CD8-positive, alpha-beta memory T cell (primary cell): ENCODE data around the gene GTPBP6. TPM values are rescaled to one million over a fixed set of nuclear protein-coding genes. Genes with fewer than 3 reads are reported as not detected.

ENCODE experiments used
- CTCF ChIA-PET: fragments of 350-600 bp; sonication (Branson Sonifier 250); formaldehyde crosslinking; loops from one replicate; lab custom pipeline; 2021; ENCODE audit warnings: antibody characterized with exemption; lab: Charles Lee
- POLR2A ChIA-PET: fragments of 350-600 bp; sonication (Branson Sonifier 250); formaldehyde crosslinking; loops from one replicate; lab custom pipeline; 2021; ENCODE audit warnings: antibody characterized with exemption; lab: Charles Lee
- DNase-seq, 5 donors: peaks; one replicate each; pipeline versions ENCODE4 v3.0.0 to v3.0.0-alpha.2; 2020 to 2022; ENCODE audit warnings: mixed read lengths in 1 of 5
- H3K27ac ChIP-seq: one replicate; pipeline ENCODE4 v1.7.0; 2013; ENCODE audit warnings: low read depth, mild to moderate bottlenecking, low read length, moderate library complexity
- H3K27me3 ChIP-seq: 2 replicates; pipeline ENCODE4 v1.7.0; 2013; ENCODE audit warnings: low read length, mild to moderate bottlenecking; ENCODE audit not compliant: insufficient read depth, poor library complexity, severe bottlenecking
- H3K36me3 ChIP-seq: 2 replicates; pipeline ENCODE4 v1.7.0; 2013; ENCODE audit warnings: mild to moderate bottlenecking, low read length, moderate library complexity; ENCODE audit not compliant: insufficient read depth
- H3K4me1 ChIP-seq: 2 replicates; pipeline ENCODE4 v1.7.0; 2013; ENCODE audit warnings: mild to moderate bottlenecking, low read length, moderate library complexity; ENCODE audit not compliant: insufficient read depth
- H3K4me3 ChIP-seq: 2 replicates; pipeline ENCODE4 v1.7.0; 2013; ENCODE audit warnings: mild to moderate bottlenecking, low read length
- H3K9me3 ChIP-seq: 2 replicates; pipeline ENCODE4 v1.7.0; 2013; ENCODE audit warnings: mild to moderate bottlenecking, low read length
- H3K27ac Mint-ChIP-seq, 8 donors: one replicate each; pipeline ENCODE4 v1.8.0; 2020 to 2021; ENCODE audit warnings: mixed read lengths in 8 of 8, mild to moderate bottlenecking in 6 of 8, inconsistent platforms in 3 of 8, moderate library complexity in 3 of 8
- H3K27me3 Mint-ChIP-seq, 2 donors: one replicate each; pipeline ENCODE4 v1.8.0; 2020 to 2021; ENCODE audit warnings: mixed read lengths in 2 of 2, mild to moderate bottlenecking in 1 of 2, moderate library complexity in 1 of 2
- H3K36me3 Mint-ChIP-seq, 3 donors: one replicate each; pipeline ENCODE4 v1.8.0; 2020 to 2021; ENCODE audit warnings: mixed read lengths in 3 of 3, inconsistent platforms in 1 of 3, mild to moderate bottlenecking in 1 of 3
- H3K4me1 Mint-ChIP-seq, 3 donors: one replicate each; pipeline ENCODE4 v1.8.0; 2020 to 2021; ENCODE audit warnings: mixed read lengths in 3 of 3, inconsistent platforms in 1 of 3, mild to moderate bottlenecking in 1 of 3
- H3K4me3 Mint-ChIP-seq, 7 donors: one replicate each; pipeline ENCODE4 v1.8.0; 2020 to 2021; ENCODE audit warnings: mixed read lengths in 7 of 7, mild to moderate bottlenecking in 6 of 7, moderate library complexity in 4 of 7, inconsistent platforms in 2 of 7
- H3K9me3 Mint-ChIP-seq, 5 donors: one replicate each; pipeline ENCODE4 v1.8.0; 2020 to 2022; ENCODE audit warnings: mixed read lengths in 5 of 5, mild to moderate bottlenecking in 3 of 5, moderate library complexity in 2 of 5, inconsistent platforms in 1 of 5
- polyA plus RNA-seq: library from polyadenylated mRNA; unstranded; fragments of 300-500 nt; fragmentation: Illumina TruSeq; gene quantifications from one replicate; pipeline ENCODE4 v1.2.3, GENCODE V29; 2021
- total RNA-seq, 2 experiments: library from RNA; stranded (reverse); gene quantifications; one replicate each; pipeline ENCODE4 v1.2.3, GENCODE V29; 2021

Gene GTPBP6
- total and polyA plus RNA-seq, 3 experiments from 2014 or later, result 55.7 to 78.5 (median 77.8) TPM

DNA sequence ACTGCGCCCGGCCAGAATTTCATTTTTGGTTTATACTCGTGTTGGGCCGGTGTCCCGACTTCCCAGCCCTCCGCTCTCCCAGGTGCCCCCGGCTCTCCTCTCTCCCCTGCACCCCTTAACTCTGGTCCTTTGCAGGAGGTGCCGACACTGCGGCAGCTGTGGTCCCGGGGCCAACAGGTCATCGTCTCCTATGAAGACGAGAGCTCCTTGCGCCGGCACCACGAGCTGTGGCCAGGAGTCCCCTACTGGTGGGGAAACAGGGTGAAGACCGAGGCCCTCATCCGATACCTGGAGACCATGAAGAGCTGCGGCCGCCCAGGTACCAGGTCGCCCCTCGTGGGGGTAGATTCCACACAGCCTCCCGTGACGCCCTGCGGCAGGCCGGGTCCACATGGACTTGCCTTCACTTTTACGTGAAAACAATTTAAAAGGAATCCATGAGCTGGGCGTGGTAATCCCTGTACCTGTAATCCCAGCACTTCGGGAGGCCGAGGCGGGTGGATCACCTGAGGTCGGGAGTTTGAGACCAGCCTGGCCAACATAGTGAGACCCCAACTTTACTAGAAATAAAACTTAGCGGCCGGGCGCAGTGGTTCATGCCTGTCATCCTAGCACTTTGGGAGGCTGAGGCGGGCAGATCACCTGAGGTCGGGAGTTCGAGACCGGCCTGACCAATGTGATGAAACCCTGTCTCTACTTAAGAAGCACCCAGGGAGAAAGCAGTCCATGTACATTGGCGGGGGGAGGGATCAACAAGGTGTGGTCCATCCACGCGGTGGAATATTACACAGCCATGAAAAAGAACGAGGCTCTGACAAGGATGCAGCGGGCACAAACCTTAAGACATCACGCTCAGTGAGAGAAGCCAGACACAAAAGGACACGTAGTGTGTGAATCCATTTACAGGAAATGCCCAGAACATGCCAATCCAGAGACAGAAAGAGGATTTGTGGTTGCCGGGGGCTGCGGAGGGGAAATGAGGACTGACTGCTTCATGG lies 25.4 kb downstream of the GTPBP6 start:
- H3K4me3 ChIP-seq, result no peak overlapping the region
- H3K36me3 Mint-ChIP-seq, result peaks cover 4 to 44% (median 10%) of the 10 kb centered on the region in 3 donors
- H3K27ac Mint-ChIP-seq, result no peak overlapping the region
- H3K4me3 Mint-ChIP-seq, result no peak overlapping the region
- no peaks in the 10 kb centered on the region for H3K9me3 ChIP-seq
- ChIA-PET CTCF (no interaction called here), POLR2A (no interaction called here)
- no peaks in the 10 kb centered on the region for H3K27me3 ChIP-seq
- H3K36me3 ChIP-seq, result peaks cover 12% of the 10 kb centered on the region
- no peak for DNase-seq
- no peaks in the 10 kb centered on the region for H3K27me3 Mint-ChIP-seq
- no peaks in the 10 kb centered on the region for H3K4me1 ChIP-seq
- H3K4me1 Mint-ChIP-seq, result no peaks in the 10 kb centered on the region
- H3K9me3 Mint-ChIP-seq, result no peaks in the 10 kb centered on the region
- H3K27ac ChIP-seq, result no peak overlapping the region

DNA sequence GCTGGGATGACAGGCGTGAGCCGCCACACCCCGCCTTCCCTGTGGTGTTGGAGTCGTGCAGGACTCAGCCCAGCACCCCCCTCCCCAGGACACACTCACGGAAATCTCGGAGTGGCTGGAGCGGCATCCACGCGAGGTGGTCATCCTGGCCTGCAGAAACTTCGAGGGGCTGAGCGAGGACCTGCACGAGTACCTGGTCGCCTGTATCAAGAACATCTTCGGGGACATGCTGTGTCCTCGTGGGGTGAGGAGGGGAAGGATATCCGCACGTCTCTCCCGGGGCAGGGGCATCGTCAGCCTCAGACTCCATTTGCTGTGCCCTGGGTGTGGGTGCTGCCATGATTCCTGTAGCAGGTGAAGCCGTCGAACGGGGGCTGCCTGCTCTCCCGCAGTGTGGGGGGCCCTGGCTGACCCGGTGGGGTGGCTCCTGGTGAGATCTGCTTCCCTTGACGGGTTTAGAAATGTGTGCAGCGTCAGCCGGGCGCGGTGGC lies 27.1 kb downstream of the GTPBP6 start:
- Histone ChIP-seq H3K27me3 (no peaks in the 10 kb centered on the region), H3K36me3 (peaks cover 17% of the 10 kb centered on the region), H3K4me3 (no peak overlapping the region), H3K4me1 (no peaks in the 10 kb centered on the region), H3K9me3 (no peaks in the 10 kb centered on the region), H3K27ac (no peak overlapping the region)
- Mint-ChIP-seq H3K27me3 (no peaks in the 10 kb centered on the region), H3K27ac (peak overlapping the region in 1 of 8 donors; percentile 84), H3K9me3 (no peaks in the 10 kb centered on the region), H3K4me3 (no peak overlapping the region), H3K36me3 (peaks cover 4 to 46% (median 8%) of the 10 kb centered on the region in 3 donors), H3K4me1 (peaks cover 3 to 4% (median 4%) of the 10 kb centered on the region in 3 donors)
- CTCF ChIA-PET, result no interaction called here
- peak in 1 of 5 donors; percentile 42 for DNase-seq
- POLR2A ChIA-PET, result no interaction called here

GRCh38 chrX:290476-291166 lies 28.0 kb downstream of the GTPBP6 start:
- H3K9me3 Mint-ChIP-seq, result no peaks in the 10 kb centered on the region
- CTCF ChIA-PET, result no interaction called here
- no peak overlapping the region for H3K4me3 ChIP-seq
- peak in 1 of 5 donors; percentile 45 for DNase-seq
- POLR2A ChIA-PET, result no interaction called here
- no peak overlapping the region for H3K4me3 Mint-ChIP-seq
- peaks cover 4 to 45% (median 8%) of the 10 kb centered on the region in 3 donors for H3K36me3 Mint-ChIP-seq
- no peaks in the 10 kb centered on the region for H3K4me1 ChIP-seq
- no peaks in the 10 kb centered on the region for H3K27me3 Mint-ChIP-seq
- H3K27me3 ChIP-seq, result no peaks in the 10 kb centered on the region
- peaks cover 7 to 10% (median 7%) of the 10 kb centered on the region in 3 donors for H3K4me1 Mint-ChIP-seq
- H3K27ac Mint-ChIP-seq, result no peak overlapping the region
- H3K9me3 ChIP-seq, result no peaks in the 10 kb centered on the region
- peaks cover 19% of the 10 kb centered on the region for H3K36me3 ChIP-seq
- H3K27ac ChIP-seq, result no peak overlapping the region

- no peaks in the 10 kb centered on the region for H3K27me3 ChIP-seq
- H3K4me3 Mint-ChIP-seq, result no peak overlapping the region
- no peaks in the 10 kb centered on the region for H3K9me3 Mint-ChIP-seq
- no peak overlapping the region for H3K27ac ChIP-seq
- peaks cover 5% of the 10 kb centered on the region for H3K4me1 ChIP-seq
- peaks cover 7 to 22% (median 15%) of the 10 kb centered on the region in 3 donors for H3K4me1 Mint-ChIP-seq
- H3K36me3 Mint-ChIP-seq, result peaks cover 2 to 49% (median 8%) of the 10 kb centered on the region in 3 donors
- peak in 1 of 5 donors; percentile 32 for DNase-seq
- peaks cover 24% of the 10 kb centered on the region for H3K36me3 ChIP-seq
- ChIA-PET CTCF (no interaction called here), POLR2A (no interaction called here)
- H3K9me3 ChIP-seq, result no peaks in the 10 kb centered on the region
- H3K27me3 Mint-ChIP-seq, result no peaks in the 10 kb centered on the region
- no peak overlapping the region for H3K4me3 ChIP-seq
- H3K27ac Mint-ChIP-seq, result peak overlapping the region in 1 of 8 donors; percentile 21
Measured at GRCh38 chrX:288561-288991, 30.0 kb downstream of the GTPBP6 start.

DNA sequence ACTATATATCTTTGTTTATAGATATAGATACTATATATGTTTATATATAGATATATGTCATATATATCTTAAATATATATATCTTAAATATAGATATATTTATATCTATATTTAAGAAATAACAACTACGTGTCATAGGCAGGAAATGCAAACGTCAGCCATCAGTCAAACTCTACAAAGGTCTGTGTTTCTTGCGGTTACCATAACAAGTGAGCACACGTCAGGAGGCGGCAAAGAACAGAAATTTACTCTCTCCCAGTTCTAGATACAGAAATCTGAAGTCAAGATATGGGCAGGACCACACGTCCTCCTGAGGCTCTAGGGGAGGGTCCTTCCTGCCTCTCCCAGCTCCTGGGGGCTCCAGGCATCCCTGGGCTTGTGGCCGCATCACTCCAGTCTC lies 30.9 kb downstream of the GTPBP6 start:
- POLR2A ChIA-PET, result no interaction called here
- H3K27me3 Mint-ChIP-seq, result no peaks in the 10 kb centered on the region
- no peaks in the 10 kb centered on the region for H3K9me3 Mint-ChIP-seq
- no peak overlapping the region for H3K27ac ChIP-seq
- peaks cover 5% of the 10 kb centered on the region for H3K4me1 ChIP-seq
- H3K4me3 Mint-ChIP-seq, result peak overlapping the region in 1 of 7 donors; percentile 53
- peaks cover 7 to 26% (median 15%) of the 10 kb centered on the region in 3 donors for H3K4me1 Mint-ChIP-seq
- peaks cover 0 to 44% (median 6%) of the 10 kb centered on the region in 3 donors for H3K36me3 Mint-ChIP-seq
- peak in 1 of 5 donors; percentile 7 for DNase-seq
- H3K27ac Mint-ChIP-seq, result no peak overlapping the region
- H3K27me3 ChIP-seq, result no peaks in the 10 kb centered on the region
- CTCF ChIA-PET, result no interaction called here
- peaks cover 20% of the 10 kb centered on the region for H3K36me3 ChIP-seq
- no peaks in the 10 kb centered on the region for H3K9me3 ChIP-seq
- no peak overlapping the region for H3K4me3 ChIP-seq

GRCh38 chrX:285076-285677 lies 33.4 kb downstream of the GTPBP6 start:
- ChIA-PET POLR2A (no interaction called here), CTCF (no interaction called here)
- peaks cover 20% of the 10 kb centered on the region for H3K36me3 ChIP-seq
- H3K9me3 ChIP-seq, result no peaks in the 10 kb centered on the region
- no peaks in the 10 kb centered on the region for H3K27me3 Mint-ChIP-seq
- no peak overlapping the region for H3K27ac ChIP-seq
- no peaks in the 10 kb centered on the region for H3K9me3 Mint-ChIP-seq
- H3K4me1 ChIP-seq, result peaks cover 5% of the 10 kb centered on the region
- H3K4me3 ChIP-seq, result no peak overlapping the region
- H3K27me3 ChIP-seq, result no peaks in the 10 kb centered on the region
- peak overlapping the region in 3 of 8 donors; percentile 37 to 76 (median 38) for H3K27ac Mint-ChIP-seq
- DNase-seq, result no peak
- peaks cover 0 to 30% (median 6%) of the 10 kb centered on the region in 3 donors for H3K36me3 Mint-ChIP-seq
- peaks cover 10 to 35% (median 22%) of the 10 kb centered on the region in 3 donors for H3K4me1 Mint-ChIP-seq
- peak overlapping the region in 5 of 7 donors; percentile 4 to 97 (median 47) for H3K4me3 Mint-ChIP-seq

DNA sequence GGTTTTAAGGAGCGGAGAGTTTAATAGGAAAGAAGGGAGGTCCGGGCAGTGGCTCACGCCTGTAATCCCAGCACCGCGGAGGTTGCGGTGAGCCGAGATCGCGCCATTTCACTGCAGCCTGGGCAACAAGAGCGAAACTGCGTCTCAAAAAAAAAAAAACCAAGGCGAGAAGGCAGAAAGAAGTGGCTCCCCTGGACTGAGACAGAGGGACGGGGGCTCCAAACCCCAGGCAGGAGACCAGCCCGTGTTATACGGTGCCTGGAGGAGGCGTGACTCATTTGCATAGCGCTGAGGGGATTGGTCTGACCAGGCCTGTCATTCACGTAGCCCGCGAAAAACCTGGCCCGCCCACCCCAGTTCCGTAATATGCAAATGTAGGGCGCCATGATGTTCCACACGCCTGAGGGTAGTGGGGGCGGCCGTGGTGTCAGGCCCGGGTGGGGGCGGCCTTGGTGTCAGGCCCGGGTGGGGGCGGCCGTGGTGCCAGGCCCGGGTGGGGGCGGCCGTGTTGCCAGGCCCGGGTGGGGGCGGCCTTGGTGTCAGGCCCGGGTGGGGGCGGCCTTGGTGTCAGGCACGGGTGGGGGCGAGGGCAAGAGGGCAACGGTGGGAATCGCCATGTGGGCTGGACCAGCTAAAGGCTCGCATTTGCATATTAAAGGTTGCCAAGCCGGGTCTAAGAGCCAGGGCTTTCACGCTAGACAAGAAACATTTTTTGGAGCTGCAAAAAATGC lies 35.3 kb downstream of the GTPBP6 start:
- DNase-seq, result peak; percentile 82 to 93 (median 85)
- Histone ChIP-seq H3K4me1 (peaks cover 5% of the 10 kb centered on the region), H3K4me3 (peak overlapping the region; percentile 87), H3K9me3 (no peaks in the 10 kb centered on the region), H3K27ac (peak overlapping the region; percentile 51), H3K27me3 (no peaks in the 10 kb centered on the region), H3K36me3 (peaks cover 15% of the 10 kb centered on the region)
- Mint-ChIP-seq H3K27me3 (no peaks in the 10 kb centered on the region), H3K27ac (peak overlapping the region; percentile 80 to 97 (median 94)), H3K4me3 (peak overlapping the region; percentile 93 to 97 (median 96)), H3K4me1 (peaks cover 15 to 49% (median 27%) of the 10 kb centered on the region in 3 donors), H3K9me3 (no peaks in the 10 kb centered on the region), H3K36me3 (peaks cover 0 to 17% (median 4%) of the 10 kb centered on the region in 3 donors)
- ChIA-PET CTCF (no interaction called here), POLR2A (no interaction called here)
